ENCODE measurements around the gene IKZF4. TPM values are rescaled to one million over a fixed set of nuclear protein-coding genes. Genes with fewer than 3 reads are reported as not detected.

IKZF4 gene
- total RNA-seq, 1 experiment from 2014 or later = 8.5 TPM

- Histone ChIP-seq H3K9me3 (ENCODE audit: control insufficient read depth in 1 of 2, insufficient read depth in 1 of 2, low read depth in 1 of 2, low read length in 2 of 2) (no peaks in the 10 kb centered on the region), H3K4me1 (ENCODE audit: control insufficient read depth in 1 of 2, insufficient read depth in 2 of 2, low read length in 2 of 2) (peaks cover 13 to 19% of the 10 kb centered on the region in 2 experiments; a peak in 3 of 4 replicates), H3K9ac (ENCODE audit: low read length) (no peak overlapping the region), H3K4me2 (ENCODE audit: low read length) (no peak overlapping the region), H3K9me2 (ENCODE audit: insufficient read depth) (no peaks in the 10 kb centered on the region), H2AFZ (ENCODE audit: low read depth, low read length, poor library complexity, severe bottlenecking) (no peak overlapping the region), H3K36me3 (ENCODE audit: control insufficient read depth in 1 of 2, insufficient read depth in 2 of 2, low read length in 2 of 2) (no peaks in the 10 kb centered on the region), H3K79me2 (ENCODE audit: insufficient read depth, low read length) (no peaks in the 10 kb centered on the region), H3K4me3 (replicated peaks in 1 of 2; ENCODE audit: low read depth in 1 of 2, low read length in 2 of 2) (no peak overlapping the region), H3K27me3 (ENCODE audit: insufficient read depth, low read length) (no peaks in the 10 kb centered on the region), H3K27ac (ENCODE audit: low read depth, low read length) (no peak overlapping the region), H4K20me1 (ENCODE audit: insufficient read depth) (no peaks in the 10 kb centered on the region)
- ATAC-seq = no peak
- no TSS peak for BruUV-seq (replicated peaks)
- no peak for TF ChIP-seq REST (IDR thresholded peaks at IDR 0.05; ENCODE audit: low read depth)
- no peak for TF ChIP-seq SRF (IDR thresholded peaks at IDR 0.05; ENCODE audit: low read depth)
- no peak for TF ChIP-seq POLR2A (IDR thresholded peaks at IDR 0.05; ENCODE audit: borderline replicate concordance, extremely low read depth, insufficient read depth, insufficient read length)
- TF ChIP-seq CEBPB (IDR thresholded peaks at IDR 0.05; ENCODE audit: low read depth) = no peak
- TF ChIP-seq FOSL1 (IDR thresholded peaks at IDR 0.05; ENCODE audit: low read depth) = no peak
- no peak for TF ChIP-seq ZFX (IDR thresholded peaks at IDR 0.05)
- intact Hi-C loops (cut with micrococcal nuclease) = no loop called here
- ChIA-PET RAD21 (ENCODE audit: low non-redundant PET in 1 of 2, low total read pairs in 2 of 2, uncharacterized antibody in 2 of 2, unreplicated experiment in 2 of 2) (interaction anchor here in 1 of 2 experiments (0.6 kb wide), 1 partner anchor 11 kb away, joined by 6 read pairs; no protein-coding TSS in a partner anchor), CTCF (interaction anchor here (1.0 to 1.2 kb wide), 2 partner anchors 11 to 21 kb away, joined by 3 to 4 read pairs; partner anchors contain the start of gene SUOX), POLR2A (no interaction called here)
- no peak for DNase-seq (ENCODE audit: low read depth, low spot score)
Observed at GRCh38 chr12:56018356-56018755, 2.5 kb upstream of the IKZF4 start.

- no TSS peak for BruUV-seq (replicated peaks)
- H2AFZ ChIP-seq (ENCODE audit: low read depth, low read length, poor library complexity, severe bottlenecking) = no peak overlapping the region
- H3K4me2 ChIP-seq (ENCODE audit: low read length) = no peak overlapping the region
- no peaks in the 10 kb centered on the region for H4K20me1 ChIP-seq (ENCODE audit: insufficient read depth)
- H3K4me3 ChIP-seq (replicated peaks in 1 of 2; ENCODE audit: low read depth in 1 of 2, low read length in 2 of 2) = no peak overlapping the region
- CTCF ChIA-PET = no interaction called here
- no peaks in the 10 kb centered on the region for H3K79me2 ChIP-seq (ENCODE audit: insufficient read depth, low read length)
- TF ChIP-seq POLR2A (IDR thresholded peaks at IDR 0.05; ENCODE audit: borderline replicate concordance, extremely low read depth, insufficient read depth, insufficient read length) (no peak), EZH2phosphoT487 (IDR thresholded peaks at IDR 0.05; ENCODE audit: borderline replicate concordance) (no peak)
- H3K9me2 ChIP-seq (ENCODE audit: insufficient read depth) = no peaks in the 10 kb centered on the region
- H3K9ac ChIP-seq (ENCODE audit: low read length) = no peak overlapping the region
- no peaks in the 10 kb centered on the region for H3K9me3 ChIP-seq (ENCODE audit: control insufficient read depth in 1 of 2, insufficient read depth in 1 of 2, low read depth in 1 of 2, low read length in 2 of 2)
- ATAC-seq (no peak), DNase-seq (ENCODE audit: low read depth, low spot score) (no peak)
- RAD21 ChIA-PET (ENCODE audit: low non-redundant PET in 1 of 2, low total read pairs in 2 of 2, uncharacterized antibody in 2 of 2, unreplicated experiment in 2 of 2) = no interaction called here
- H3K36me3 ChIP-seq (ENCODE audit: control insufficient read depth in 1 of 2, insufficient read depth in 2 of 2, low read length in 2 of 2) = no peaks in the 10 kb centered on the region
- H3K27ac ChIP-seq (ENCODE audit: low read depth, low read length) = no peak overlapping the region
- intact Hi-C loops (cut with micrococcal nuclease) = no loop called here
- H3K4me1 ChIP-seq (ENCODE audit: control insufficient read depth in 1 of 2, insufficient read depth in 2 of 2, low read length in 2 of 2) = no peaks in the 10 kb centered on the region
- no peaks in the 10 kb centered on the region for H3K27me3 ChIP-seq (ENCODE audit: insufficient read depth, low read length)
- POLR2A ChIA-PET = interaction anchor here (0.8 kb wide), 1 partner anchor 118 kb away, joined by 6 read pairs; no protein-coding TSS in a partner anchor
Observed at GRCh38 chr12:56021889-56022497, 1.1 kb downstream of the IKZF4 start.

Data from HCT116 (cell line).